PC-9 (cell line): ENCODE measurements around the gene PIM1. TPM values are rescaled to one million over a fixed set of nuclear protein-coding genes. Genes with fewer than 3 reads are reported as not detected.

Source experiments
- BruUV-seq: library from RNA; stranded (reverse); fragments of 400-500 nt; replicated peaks from 2 replicates; lab custom pipeline; 2021; lab: Mats Ljungman, UMichigan
- CTCF ChIA-PET: fragments of 300-600 bp; sonication (Branson Sonifier 250); formaldehyde crosslinking; loops from one replicate; lab custom pipeline; 2022; ENCODE audit warnings: antibody characterized with exemption; lab: Charles Lee
- POLR2A ChIA-PET: fragments of 300-600 bp; sonication (Branson Sonifier 250); formaldehyde crosslinking; loops from one replicate; lab custom pipeline; 2022; ENCODE audit warnings: antibody characterized with exemption; ENCODE audit not compliant: unreplicated experiment; lab: Charles Lee
- DNase-seq, 2 experiments: peaks; one replicate each; pipeline versions ENCODE4 v3.0.0 to v3.0.0-alpha.2; 2015 to 2022; ENCODE audit warnings: mixed read lengths in 1 of 2
- H2AFZ ChIP-seq: fragments of 200-600 bp; sonication (generic); 2 replicates; pipeline ENCODE4 v1.8.1; 2017; ENCODE audit warnings: antibody characterized with exemption
- H3F3A ChIP-seq: fragments of 200-600 bp; sonication (generic); 2 replicates; pipeline ENCODE4 v1.8.1; 2017; ENCODE audit warnings: antibody characterized with exemption, mild to moderate bottlenecking, low read depth; ENCODE audit not compliant: insufficient read depth
- H3K27ac ChIP-seq: fragments of 200-600 bp; sonication (generic); 2 replicates; pipeline ENCODE4 v1.6.1; 2016; ENCODE audit warnings: mixed run types
- H3K27me3 ChIP-seq: fragments of 200-600 bp; sonication (generic); 2 replicates; pipeline ENCODE4 v1.6.1; 2016; ENCODE audit warnings: low read depth, mixed run types; ENCODE audit not compliant: insufficient read depth
- H3K36me3 ChIP-seq: fragments of 200-600 bp; sonication (generic); 2 replicates; pipeline ENCODE4 v1.6.1; 2016; ENCODE audit warnings: low read depth, mixed run types
- H3K4me1 ChIP-seq: fragments of 200-600 bp; sonication (generic); replicated peaks from 2 replicates; pipeline ENCODE4 v1.6.1; 2016; ENCODE audit warnings: mixed run types; ENCODE audit not compliant: insufficient read depth
- H3K4me2 ChIP-seq: fragments of 200-600 bp; sonication (generic); 2 replicates; pipeline ENCODE4 v1.6.1; 2017; ENCODE audit warnings: mixed run types
- H3K4me3 ChIP-seq: fragments of 200-600 bp; sonication (generic); 2 replicates; pipeline ENCODE4 v1.6.1; 2016; ENCODE audit warnings: mixed run types
- H3K79me2 ChIP-seq: fragments of 200-600 bp; sonication (generic); 2 replicates; pipeline ENCODE4 v1.6.1; 2017; ENCODE audit warnings: low read depth, mixed run types
- H3K9me2 ChIP-seq: fragments of 200-600 bp; sonication (generic); 2 replicates; pipeline ENCODE4 v1.8.1; 2017; ENCODE audit warnings: mild to moderate bottlenecking; ENCODE audit not compliant: insufficient read depth
- H3K9me3 ChIP-seq: fragments of 200-600 bp; sonication (generic); 2 replicates; pipeline ENCODE4 v1.8.1; 2016; ENCODE audit warnings: low read depth; ENCODE audit not compliant: insufficient read depth
- H4K20me1 ChIP-seq: fragments of 200-600 bp; sonication (generic); 2 replicates; pipeline ENCODE4 v1.8.1; 2017; ENCODE audit not compliant: insufficient read depth
- CTCF ChIP-seq: fragments of 200-600 bp; sonication (generic); conservative IDR thresholded peaks from 2 replicates; pipeline ENCODE4 v1.6.1; 2017; ENCODE audit warnings: mixed run types, antibody characterized with exemption, mild to moderate bottlenecking, moderate library complexity
- EZH2 ChIP-seq: fragments of 200-600 bp; sonication (generic); IDR thresholded peaks from 2 replicates; pipeline ENCODE4 v1.8.0; 2017; ENCODE audit warnings: antibody characterized with exemption, low read depth
- intact Hi-C: fragments of 100-400 bp; cut with micrococcal nuclease; formaldehyde crosslinking; loops from one replicate; pipeline ENCODE4 v1.10.0; 2022; ENCODE audit not compliant: unreplicated experiment
- total RNA-seq: library from RNA; stranded (reverse); gene quantifications from 2 replicates; pipeline ENCODE4 v1.2.3, GENCODE V29; 2021

PIM1 gene
- total RNA-seq, 1 experiment from 2014 or later = 51.0 TPM

GRCh38 chr6:37145443-37145842 is 24.5 kb upstream of the PIM1 start:
- CTCF ChIA-PET = no interaction called here

GRCh38 chr6:37146735-37147157 is 23.2 kb upstream of the PIM1 start:
- Histone ChIP-seq H3K4me1 (peaks cover 34% of the 10 kb centered on the region), H4K20me1 (no peaks in the 10 kb centered on the region), H3K4me2 (no peak overlapping the region), H3K36me3 (no peaks in the 10 kb centered on the region), H3K27ac (no peak overlapping the region), H3F3A (peaks cover 49% of the 10 kb centered on the region), H2AFZ (no peak overlapping the region), H3K4me3 (no peak overlapping the region), H3K27me3 (no peaks in the 10 kb centered on the region), H3K9me3 (no peaks in the 10 kb centered on the region), H3K79me2 (no peaks in the 10 kb centered on the region), H3K9me2 (no peaks in the 10 kb centered on the region)
- BruUV-seq = no TSS peak
- CTCF ChIA-PET = no interaction called here
- no peak for TF ChIP-seq EZH2
- DNase-seq = peak in 1 of 2 experiments; percentile 39
- intact Hi-C loops = no loop called here
- POLR2A ChIA-PET = no interaction called here

More at GRCh38 chr6:37145443-37145842, 24.5 kb upstream of the PIM1 start:
- Histone ChIP-seq H3K4me1 (peaks cover 46% of the 10 kb centered on the region), H4K20me1 (no peaks in the 10 kb centered on the region), H3K27me3 (no peaks in the 10 kb centered on the region), H3K4me3 (no peak overlapping the region), H3K27ac (no peak overlapping the region), H3F3A (peaks cover 59% of the 10 kb centered on the region), H3K9me3 (no peaks in the 10 kb centered on the region), H3K9me2 (no peaks in the 10 kb centered on the region), H2AFZ (no peak overlapping the region), H3K4me2 (no peak overlapping the region), H3K36me3 (no peaks in the 10 kb centered on the region), H3K79me2 (0 out of 2 replicates have a peak, but pooled peaks cover 2% of the 10 kb centered on the region)
- POLR2A ChIA-PET = no interaction called here
- BruUV-seq = no TSS peak
- intact Hi-C loops = no loop called here
- no peak for DNase-seq
- TF ChIP-seq CTCF = no peak
- TF ChIP-seq EZH2 = no peak

DNA sequence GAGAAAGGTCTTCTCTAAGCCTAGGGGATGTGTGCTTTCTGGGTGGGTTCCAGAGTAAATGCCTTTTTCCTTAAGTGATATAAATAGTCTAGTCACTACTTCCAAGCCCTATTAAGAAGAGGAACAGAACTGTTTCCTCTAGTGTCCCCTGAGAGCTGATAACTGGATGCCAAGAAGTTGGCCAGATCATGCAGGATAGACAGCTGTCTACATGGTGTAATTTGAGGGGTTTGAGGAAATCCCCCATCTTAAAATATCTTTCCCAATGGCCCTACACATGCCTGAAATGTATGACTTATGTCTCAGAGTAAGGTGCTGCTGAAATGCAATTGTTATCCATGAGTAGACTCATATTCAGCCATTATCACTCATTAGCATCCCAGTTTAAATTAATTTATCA is 20.2 kb upstream of the PIM1 start:
- Histone ChIP-seq H3K4me2 (no peak overlapping the region), H3K36me3 (no peaks in the 10 kb centered on the region), H3K4me1 (peaks cover 4% of the 10 kb centered on the region), H4K20me1 (no peaks in the 10 kb centered on the region), H3K27me3 (no peaks in the 10 kb centered on the region), H3K9me3 (no peaks in the 10 kb centered on the region), H3K79me2 (no peaks in the 10 kb centered on the region), H3F3A (peaks cover 19% of the 10 kb centered on the region; the same call in 1 of the 2 replicates), H2AFZ (no peak overlapping the region), H3K9me2 (no peaks in the 10 kb centered on the region), H3K4me3 (no peak overlapping the region), H3K27ac (no peak overlapping the region)
- CTCF ChIA-PET = no interaction called here
- no peak for DNase-seq
- no TSS peak for BruUV-seq
- POLR2A ChIA-PET = no interaction called here
- TF ChIP-seq EZH2 (no peak), CTCF (no peak)
- intact Hi-C loops = no loop called here

DNA sequence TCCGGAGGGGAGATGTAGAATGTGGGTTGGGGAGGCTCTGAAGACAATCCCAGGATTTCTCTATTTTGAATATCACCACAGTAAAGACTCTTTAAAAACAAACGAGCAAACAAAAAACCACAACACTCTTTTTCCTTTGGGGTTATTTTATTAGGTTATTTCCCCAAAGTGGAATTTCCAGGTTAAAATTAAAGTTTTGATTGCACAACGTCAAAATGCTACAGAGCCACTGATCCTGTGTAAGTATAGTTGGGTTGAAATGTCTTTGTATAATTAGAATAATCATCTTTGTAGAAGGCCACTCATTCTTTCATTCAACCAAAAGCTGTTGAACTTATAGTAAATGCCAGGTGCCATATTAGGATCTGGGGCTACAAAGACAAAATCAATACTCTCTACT is 19.6 kb upstream of the PIM1 start:
- DNase-seq = no peak
- no peaks in the 10 kb centered on the region for H4K20me1 ChIP-seq
- no peak overlapping the region for H3K4me3 ChIP-seq
- intact Hi-C loops = no loop called here
- no peaks in the 10 kb centered on the region for H3K9me3 ChIP-seq
- ChIA-PET CTCF (no interaction called here), POLR2A (no interaction called here)
- no TSS peak for BruUV-seq
- TF ChIP-seq EZH2 (no peak), CTCF (no peak)
- no peak overlapping the region for H3K27ac ChIP-seq
- no peak overlapping the region for H2AFZ ChIP-seq
- peaks cover 19% of the 10 kb centered on the region; the same call in 1 of the 2 replicates for H3F3A ChIP-seq
- no peak overlapping the region for H3K4me2 ChIP-seq
- H3K4me1 ChIP-seq = no peaks in the 10 kb centered on the region
- no peaks in the 10 kb centered on the region for H3K79me2 ChIP-seq
- H3K36me3 ChIP-seq = no peaks in the 10 kb centered on the region
- no peaks in the 10 kb centered on the region for H3K9me2 ChIP-seq
- H3K27me3 ChIP-seq = no peaks in the 10 kb centered on the region
